IMR-90 (cell line): Measurements from ENCODE around the gene RHBDF1. TPM values are rescaled to one million over a fixed set of nuclear protein-coding genes. Genes with fewer than 3 reads are reported as not detected.

Experiments
- ATAC-seq: fragments of 200-7000 bp; cut with Tn5 transposase; 2 replicates; pipeline ENCODE4 v1.9.1; 2020; ENCODE audit warnings: low read depth, mild to moderate bottlenecking, moderate library complexity
- BruUV-seq: library from RNA; stranded (reverse); fragments of 400-500 nt; replicated peaks from 2 replicates; lab custom pipeline; 2021; lab: Mats Ljungman, UMichigan
- CTCF ChIA-PET: fragments of 300-600 bp; formaldehyde crosslinking; extraction: SDS; loops from one replicate; lab custom pipeline; 2021; ENCODE audit warnings: antibody characterized with exemption; lab: Yijun Ruan, JAX
- POLR2A ChIA-PET: fragments of 300-600 bp; sonication (Branson Sonifier 250); formaldehyde crosslinking; loops from one replicate; lab custom pipeline; 2022; ENCODE audit warnings: antibody characterized with exemption; ENCODE audit not compliant: unreplicated experiment; lab: Charles Lee
- DNase-seq: peaks from one replicate; pipeline ENCODE4 v3.0.0; 2013
- H2AFZ ChIP-seq: replicated peaks from 2 replicates; pipeline ENCODE3; 2013; ENCODE audit warnings: low read length, mild to moderate bottlenecking; ENCODE audit not compliant: poor library complexity
- H2AK5ac ChIP-seq: 2 replicates; pipeline ENCODE4 v1.6.1; 2013; ENCODE audit warnings: low read depth, low read length, inconsistent platforms
- H2AK9ac ChIP-seq: replicated peaks from 2 replicates; pipeline ENCODE3; 2013; ENCODE audit warnings: mild to moderate bottlenecking, low read depth, low read length, moderate library complexity; ENCODE audit not compliant: poor library complexity
- H2BK120ac ChIP-seq: 2 replicates; pipeline ENCODE4 v1.6.1; 2013; ENCODE audit warnings: low read depth, low read length, inconsistent platforms
- H2BK15ac ChIP-seq: 3 replicates; pipeline ENCODE4 v1.6.1; 2013; ENCODE audit warnings: low read depth, low read length, inconsistent platforms
- H2BK20ac ChIP-seq: 2 replicates; pipeline ENCODE4 v1.6.1; 2013; ENCODE audit warnings: low read depth, mild to moderate bottlenecking, inconsistent platforms, low read length, moderate library complexity
- H2BK5ac ChIP-seq: 2 replicates; pipeline ENCODE4 v1.6.1; 2013; ENCODE audit warnings: mild to moderate bottlenecking, low read depth, low read length, inconsistent platforms; ENCODE audit not compliant: poor library complexity, severe bottlenecking
- H3K14ac ChIP-seq: replicated peaks from 2 replicates; pipeline ENCODE4 v1.6.1; 2013; ENCODE audit warnings: low read depth, low read length, inconsistent platforms
- H3K18ac ChIP-seq: 2 replicates; pipeline ENCODE4 v1.6.1; 2013; ENCODE audit warnings: low read depth, low read length, control low read depth
- H3K23ac ChIP-seq: 2 replicates; pipeline ENCODE4 v1.6.1; 2013; ENCODE audit warnings: low read depth, low read length, inconsistent platforms
- H3K27ac ChIP-seq: 2 replicates; pipeline ENCODE4 v1.5.1; 2013; ENCODE audit warnings: mild to moderate bottlenecking, control low read depth, low read length; ENCODE audit not compliant: insufficient read depth
- H3K27me3 ChIP-seq: 2 replicates; pipeline ENCODE4 v1.6.1; 2013; ENCODE audit warnings: low read length; ENCODE audit not compliant: control insufficient read depth, insufficient read depth
- H3K36me3 ChIP-seq: 2 replicates; pipeline ENCODE4 v1.6.1; 2013; ENCODE audit warnings: low read length, mixed read lengths; ENCODE audit not compliant: control insufficient read depth, insufficient read depth
- H3K4ac ChIP-seq: 2 replicates; pipeline ENCODE4 v1.6.1; 2013; ENCODE audit warnings: low read depth, low read length, inconsistent platforms
- H3K4me1 ChIP-seq: 2 replicates; pipeline ENCODE4 v1.6.1; 2013; ENCODE audit warnings: low read length, mixed read lengths; ENCODE audit not compliant: control insufficient read depth, insufficient read depth
- H3K4me2 ChIP-seq: 2 replicates; pipeline ENCODE4 v1.6.1; 2013; ENCODE audit warnings: low read depth, mild to moderate bottlenecking, control low read depth, low read length, moderate library complexity
- H3K4me3 ChIP-seq: 2 replicates; pipeline ENCODE4 v1.5.1; 2013; ENCODE audit warnings: low read depth, mild to moderate bottlenecking, control low read depth, low read length, moderate library complexity; ENCODE audit not compliant: insufficient read depth
- H3K56ac ChIP-seq: 2 replicates; pipeline ENCODE4 v1.6.1; 2013; ENCODE audit warnings: low read length, inconsistent platforms; ENCODE audit not compliant: insufficient read depth; ENCODE audit errors: extremely low read depth
- H3K79me1 ChIP-seq, 2 experiments: 2 replicates each; pipeline ENCODE4 v1.6.1; 2013; ENCODE audit warnings: low read length in 2 of 2, inconsistent platforms in 1 of 2, low read depth in 1 of 2
- H3K9ac ChIP-seq: 2 replicates; pipeline ENCODE4 v1.6.1; 2013; ENCODE audit warnings: low read depth, low read length, control low read depth
- H3K9me1 ChIP-seq: 2 replicates; pipeline ENCODE4 v1.6.1; 2013; ENCODE audit warnings: low read length, inconsistent platforms; ENCODE audit not compliant: insufficient read depth
- H3K9me3 ChIP-seq: 2 replicates; pipeline ENCODE4 v1.6.1; 2013; ENCODE audit warnings: low read length; ENCODE audit not compliant: control insufficient read depth, insufficient read depth
- H4K20me1 ChIP-seq: 2 replicates; pipeline ENCODE4 v1.6.1; 2013; ENCODE audit warnings: low read length, inconsistent platforms; ENCODE audit not compliant: insufficient read depth
- H4K5ac ChIP-seq: 2 replicates; pipeline ENCODE4 v1.6.1; 2013; ENCODE audit warnings: mild to moderate bottlenecking, low read depth, low read length, control low read depth
- H4K8ac ChIP-seq, 2 experiments: 2 replicates each; pipeline ENCODE4 v1.6.1; 2013; ENCODE audit warnings: low read depth in 2 of 2, low read length in 2 of 2, control low read depth in 1 of 2, inconsistent platforms in 1 of 2
- H4K91ac ChIP-seq: 2 replicates; pipeline ENCODE4 v1.6.1; 2013; ENCODE audit warnings: low read depth, low read length, inconsistent platforms; ENCODE audit not compliant: insufficient read depth
- BHLHE40 ChIP-seq: fragments of 150-350 bp; IDR thresholded peaks from 2 replicates; pipeline ENCODE4 v1.6.1; 2016; ENCODE audit warnings: mild to moderate bottlenecking, low read depth, low read length
- CHD1 ChIP-seq: IDR thresholded peaks from 2 replicates; pipeline ENCODE4 v1.6.1; 2012; ENCODE audit warnings: low read depth, low read length, improper control_type of control experiment
- FOS ChIP-seq: fragments of 150-350 bp; IDR thresholded peaks from 2 replicates; pipeline ENCODE4 v1.6.1; 2016; ENCODE audit warnings: low read depth, low read length
- MXI1 ChIP-seq: IDR thresholded peaks from 2 replicates; pipeline ENCODE4 v1.6.1; 2012; ENCODE audit warnings: low read depth, mild to moderate bottlenecking, low read length, moderate library complexity, borderline replicate concordance
- NFE2L2 ChIP-seq: fragments of 150-350 bp; IDR thresholded peaks from 2 replicates; pipeline ENCODE4 v1.6.1; 2016; ENCODE audit warnings: low read depth, mild to moderate bottlenecking, low read length
- POLR2A ChIP-seq: IDR thresholded peaks from 2 replicates; pipeline ENCODE4 v1.6.1; 2012; ENCODE audit warnings: mild to moderate bottlenecking, low read depth, low read length
- RAD21 ChIP-seq: IDR thresholded peaks from 2 replicates; pipeline ENCODE4 v1.6.1; 2012; ENCODE audit warnings: low read length, improper control_type of control experiment
- RFX5 ChIP-seq: IDR thresholded peaks from 2 replicates; pipeline ENCODE4 v1.8.0; 2012; ENCODE audit warnings: low read depth, mild to moderate bottlenecking, low read length, moderate library complexity
- SMC3 ChIP-seq: fragments of 150-350 bp; IDR thresholded peaks from 2 replicates; pipeline ENCODE4 v1.6.1; 2016; ENCODE audit warnings: low read depth, mild to moderate bottlenecking, antibody characterized with exemption, low read length, moderate library complexity
- WGBS, 2 experiments: methylation state at CpG; one replicate each; pipeline versions ENCODE4 v1.1.5 to v1.1.7; 2013; ENCODE audit warnings: missing lambda C conversion rate in 2 of 2; ENCODE audit not compliant: insufficient read length in 1 of 2; ENCODE audit errors: extremely low coverage in 2 of 2; 5-methylcytosine and 5-hydroxymethylcytosine counted together
- dilution Hi-C: fragments of 300-500 bp; cut with HindIII; formaldehyde crosslinking; loops from one replicate; pipeline ENCODE4 v1.14.3; 2018; ENCODE audit warnings: low sequenced_read_pairs; ENCODE audit not compliant: unreplicated experiment
- in situ Hi-C: fragments of 300-500 bp; cut with MboI; formaldehyde crosslinking; loops from 3 replicates; pipeline ENCODE4 v1.14.3; 2019; ENCODE audit warnings: low sequenced_read_pairs, inconsistent platforms, mixed read lengths
- intact Hi-C: fragments of 100-400 bp; cut with micrococcal nuclease; formaldehyde crosslinking; loops from 2 replicates; pipeline ENCODE4 v1.10.0; 2022
- polyA plus RNA-seq, 3 experiments: library from polyadenylated mRNA; depleted of rRNA; stranded (reverse); fragments of >200 nt; gene quantifications; 2 replicates each; pipeline ENCODE4 v1.2.3, GENCODE V29; 2012; ENCODE audit warnings: low replicate concordance in 1 of 3
- total RNA-seq: library from RNA; depleted of rRNA; stranded (reverse); fragments of >200 nt; gene quantifications from 2 replicates; pipeline ENCODE4 v1.2.3, GENCODE V29; 2012
- TF ChIP-seq, protein P1 (sequence below): fragments of 150-350 bp; IDR thresholded peaks from 2 replicates; pipeline ENCODE4 v1.6.1; 2017; ENCODE audit warnings: mild to moderate bottlenecking, antibody characterized with exemption, low read length, low read depth

RHBDF1 gene
- total and polyA plus RNA-seq, 2 of the 4 experiments (the other 2 are of a cell fraction), result 13.8 to 86.6 TPM

DNA sequence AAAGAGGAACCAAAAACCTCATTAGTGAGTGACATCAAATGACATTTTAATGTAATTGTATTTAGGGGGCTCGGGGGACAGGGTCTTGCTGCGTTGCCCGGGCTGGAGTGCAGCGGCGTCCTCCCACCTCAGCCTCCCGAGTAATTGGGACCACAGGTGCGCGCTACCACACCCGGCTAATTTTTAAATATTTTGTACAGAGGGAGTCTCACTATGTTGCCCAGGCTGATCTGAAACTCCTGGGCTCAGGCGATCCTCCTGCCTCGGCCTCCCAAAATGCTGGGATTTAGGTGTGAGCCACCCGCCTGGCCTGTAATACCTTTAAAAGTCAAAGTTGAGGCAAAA lies 18.2 kb downstream of the RHBDF1 start:
- Histone ChIP-seq H3K4me2 (peak overlapping the region; percentile 75), H3K18ac (no peak overlapping the region), H2BK15ac (no peak overlapping the region), H2BK120ac (no peak overlapping the region), H4K5ac (no peak overlapping the region), H3K79me1 (peaks cover 18 to 66% of the 10 kb centered on the region in 2 experiments), H3K56ac (no peak overlapping the region), H3K9ac (peak overlapping the region; percentile 87), H2AK9ac (peak overlapping the region; percentile 43), H2BK20ac (no peak overlapping the region), H3K4me3 (peak overlapping the region; percentile 93), H3K27me3 (no peaks in the 10 kb centered on the region), H3K14ac (no peak overlapping the region), H2AK5ac (no peak overlapping the region), H3K9me3 (no peaks in the 10 kb centered on the region), H2AFZ (peak overlapping the region; percentile 100), H3K4me1 (peaks cover 2% of the 10 kb centered on the region; the same call in 1 of the 2 replicates), H4K8ac (peak overlapping the region in 1 of 2 experiments; percentile 86; a peak in 1 of 4 replicates), H4K91ac (no peak overlapping the region), H4K20me1 (peaks cover 37% of the 10 kb centered on the region), H2BK5ac (no peak overlapping the region), H3K9me1 (0 out of 2 replicates have a peak, but pooled peaks cover 5% of the 10 kb centered on the region), H3K4ac (no peak overlapping the region), H3K36me3 (peaks cover 45% of the 10 kb centered on the region), H3K27ac (peak overlapping the region; percentile 79), H3K23ac (no peak overlapping the region)
- in situ Hi-C loops (no loop called here), intact Hi-C loops (no loop called here), dilution Hi-C loops (no loop called here)
- ATAC-seq (no peak), DNase-seq (no peak)
- ChIA-PET CTCF (no interaction called here), POLR2A (no interaction called here)
- WGBS, 2 experiments, result 88% methylated on average over 3 of the region's 12 CpGs; no CpG with 5 or more reads in 1 of the 2 experiments
- no TSS peak for BruUV-seq
- no peak for TF ChIP-seq SMC3
- TF ChIP-seq POLR2A, result no peak
- TF ChIP-seq, protein P1, sequence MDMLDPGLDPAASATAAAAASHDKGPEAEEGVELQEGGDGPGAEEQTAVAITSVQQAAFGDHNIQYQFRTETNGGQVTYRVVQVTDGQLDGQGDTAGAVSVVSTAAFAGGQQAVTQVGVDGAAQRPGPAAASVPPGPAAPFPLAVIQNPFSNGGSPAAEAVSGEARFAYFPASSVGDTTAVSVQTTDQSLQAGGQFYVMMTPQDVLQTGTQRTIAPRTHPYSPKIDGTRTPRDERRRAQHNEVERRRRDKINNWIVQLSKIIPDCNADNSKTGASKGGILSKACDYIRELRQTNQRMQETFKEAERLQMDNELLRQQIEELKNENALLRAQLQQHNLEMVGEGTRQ, result no peak
- no peak for TF ChIP-seq FOS
- no peak for TF ChIP-seq MXI1
- no peak for TF ChIP-seq CHD1
- TF ChIP-seq NFE2L2, result no peak
- TF ChIP-seq RFX5, result no peak
- TF ChIP-seq BHLHE40, result no peak
- no peak for TF ChIP-seq RAD21
